ENCODE measurements around the gene SLC32A1. TPM values are rescaled to one million over a fixed set of nuclear protein-coding genes. Genes with fewer than 3 reads are reported as not detected.

SLC32A1 gene
- total and polyA plus RNA-seq, 2 of the 4 experiments (the other 2 are of a cell fraction) = not detected

GRCh38 chr20:38722683-38723016 is 1.6 kb upstream of the SLC32A1 start:
- Histone ChIP-seq H4K20me1 (ENCODE audit: insufficient read depth, low read length) (peaks cover 6% of the 10 kb centered on the region), H2BK120ac (ENCODE audit: low read depth, low read length) (no peak overlapping the region), H2BK15ac (ENCODE audit: low read depth, low read length) (no peak overlapping the region), H4K91ac (ENCODE audit: insufficient read depth, low read depth, low read length) (no peak overlapping the region), H3K14ac (replicated peaks; ENCODE audit: low read depth, low read length) (no peak overlapping the region), H3K9me3 (ENCODE audit: control insufficient read depth, insufficient read depth, low read length) (peaks cover 4% of the 10 kb centered on the region; the same call in 1 of the 2 replicates), H3K9ac (ENCODE audit: low read depth, low read length) (no peak overlapping the region), H3K4me2 (ENCODE audit: low read depth, low read length) (no peak overlapping the region), H3K4ac (ENCODE audit: low read depth, low read length) (no peak overlapping the region), H3K56ac (ENCODE audit: extremely low read depth, insufficient read depth, low read length) (no peak overlapping the region), H3K79me1 (ENCODE audit: low read depth in 1 of 2, low read length in 2 of 2) (no peaks in the 10 kb centered on the region), H3K36me3 (ENCODE audit: control insufficient read depth, insufficient read depth, low read length) (no peaks in the 10 kb centered on the region), H3K27me3 (ENCODE audit: control insufficient read depth, insufficient read depth, low read length) (peaks cover 85% of the 10 kb centered on the region), H2BK5ac (ENCODE audit: low read depth, low read length, poor library complexity, severe bottlenecking) (no peak overlapping the region), H2AFZ (replicated peaks; ENCODE audit: low read length, poor library complexity) (no peak overlapping the region), H3K9me1 (ENCODE audit: insufficient read depth, low read length) (no peaks in the 10 kb centered on the region), H3K18ac (ENCODE audit: low read depth, low read length) (no peak overlapping the region), H3K4me3 (ENCODE audit: insufficient read depth, low read depth, low read length) (no peak overlapping the region), H4K8ac (ENCODE audit: low read depth in 2 of 2, low read length in 2 of 2) (no peak overlapping the region), H2BK20ac (ENCODE audit: low read depth, low read length) (no peak overlapping the region), H3K27ac (ENCODE audit: insufficient read depth, low read length) (no peak overlapping the region), H4K5ac (ENCODE audit: low read depth, low read length) (no peak overlapping the region), H3K4me1 (ENCODE audit: control insufficient read depth, insufficient read depth, low read length) (no peaks in the 10 kb centered on the region; the same call in 1 of the 2 replicates), H3K23ac (ENCODE audit: low read depth, low read length) (no peak overlapping the region), H2AK9ac (replicated peaks; ENCODE audit: low read depth, low read length, poor library complexity) (no peak overlapping the region), H2AK5ac (ENCODE audit: low read depth, low read length) (no peak overlapping the region)
- dilution Hi-C loops (cut with HindIII; ENCODE audit: low sequenced_read_pairs, unreplicated experiment) = no loop called here
- ATAC-seq (ENCODE audit: low read depth) = no peak
- in situ Hi-C loops (cut with MboI; ENCODE audit: low sequenced_read_pairs) = no loop called here
- POLR2A ChIA-PET (ENCODE audit: unreplicated experiment) = no interaction called here
- DNase-seq = no peak
- 0% methylated on average over 2 of the region's 7 CpGs; no CpG with 5 or more reads in 1 of the 2 experiments for WGBS, 2 experiments (ENCODE audit: extremely low coverage in 2 of 2, insufficient read length in 1 of 2)
- intact Hi-C loops (cut with micrococcal nuclease) = no loop called here
- BruUV-seq (replicated peaks) = no TSS peak
- no peak for TF ChIP-seq SMC3 (IDR thresholded peaks at IDR 0.05; ENCODE audit: low read depth, low read length)
- TF ChIP-seq USF2 (IDR thresholded peaks at IDR 0.05; ENCODE audit: low read depth, low read length) = no peak
- TF ChIP-seq CEBPB (IDR thresholded peaks at IDR 0.05; ENCODE audit: low read depth, low read length) = no peak
- CTCF ChIA-PET = no interaction called here

All from IMR-90 (cell line).